C1 segment of cervical spinal cord (tissue), 14 donors: Measurements from ENCODE around the gene FOXA3.
A peak's percentile ranks its signal among the peaks of the same experiment; 100 is the strongest.
"Not testable (repeated sequence)": the region's sequence is repeated elsewhere in the genome, so short reads cannot be mapped to it uniquely, and the experiment has no call there.

Source experiments
- DNase-seq, 14 donors: peaks; one replicate each; lab custom pipeline; 2025; lab: John Stamatoyannopoulos, UW

Gene FOXA3

GRCh38 chr19:45887200-45887710 lies 23.1 kb downstream of the FOXA3 start:
- DNase-seq, result no peak

GRCh38 chr19:45889210-45889885 lies 25.2 kb downstream of the FOXA3 start:
- no peak for DNase-seq

GRCh38 chr19:45890877-45891276 lies 26.8 kb downstream of the FOXA3 start:
- DNase-seq, result no peak

- peak in 2 of 14 donors; percentile 14 to 29 for DNase-seq
Observed at GRCh38 chr19:45895519-45895972, 31.4 kb downstream of the FOXA3 start.

- not testable (repeated sequence) for DNase-seq
Observed at GRCh38 chr19:45895983-45896599, 32.0 kb downstream of the FOXA3 start.

GRCh38 chr19:45897261-45897812 lies 33.2 kb downstream of the FOXA3 start:
- no peak for DNase-seq

GRCh38 chr19:45899253-45899652 lies 35.1 kb downstream of the FOXA3 start:
- DNase-seq, result no peak

- DNase-seq, result no peak
Observed at GRCh38 chr19:45899919-45900589, 35.9 kb downstream of the FOXA3 start.

GRCh38 chr19:45900738-45901431 lies 36.8 kb downstream of the FOXA3 start:
- no peak for DNase-seq

- DNase-seq, result peak in 1 of 14 donors; percentile 33
Observed at GRCh38 chr19:45901432-45901911, 37.3 kb downstream of the FOXA3 start.

- peak in 1 of 14 donors; percentile 44 for DNase-seq
Observed at GRCh38 chr19:45901912-45902650, 38.0 kb downstream of the FOXA3 start, which contains the start of gene MYPOP. TSS of gene MYPOP (minus strand) at chr19:45902613. CDS start at chr19:45901773, 840 bp downstream.

GRCh38 chr19:45902651-45903625 lies 38.8 kb downstream of the FOXA3 start:
- peak; percentile 80 to 100 (median 97) for DNase-seq

GRCh38 chr19:45905011-45905410 lies 40.9 kb downstream of the FOXA3 start:
- DNase-seq, result no peak

- no peak for DNase-seq
Observed at GRCh38 chr19:45906221-45906620, 42.1 kb downstream of the FOXA3 start.

- no peak for DNase-seq
Observed at GRCh38 chr19:45908956-45909355, 44.8 kb downstream of the FOXA3 start.

- no peak for DNase-seq
Observed at GRCh38 chr19:45911291-45911690, 47.2 kb downstream of the FOXA3 start.

- DNase-seq, result peak in 1 of 14 donors; percentile 8
Observed at GRCh38 chr19:45913874-45914830, 50.0 kb downstream of the FOXA3 start, which contains the start of gene NANOS2. TSS of gene NANOS2 (minus strand) at chr19:45914778. CDS start at chr19:45914693, 85 bp downstream.
